Brain microvascular endothelial cell (primary cell): Measurements from ENCODE around the gene PRAC1.

Experiments used
- DNase-seq: peaks from one replicate; pipeline ENCODE4 v3.0.0-alpha.2; 2020
- H3K27ac ChIP-seq: fragments of 250-450 bp; sonication (Bioruptor Pico); 2 replicates; pipeline ENCODE4 v1.5.1; 2020; ENCODE audit warnings: mild to moderate bottlenecking, moderate library complexity
- H3K27me3 ChIP-seq: fragments of 250-450 bp; sonication (Bioruptor Pico); replicated peaks from 2 replicates; pipeline ENCODE4 v1.5.1; 2020; ENCODE audit warnings: mild to moderate bottlenecking
- H3K36me3 ChIP-seq: fragments of 250-450 bp; sonication (Bioruptor Pico); replicated peaks from 2 replicates; pipeline ENCODE4 v1.5.1; 2020; ENCODE audit warnings: mild to moderate bottlenecking
- H3K4me3 ChIP-seq: 2 replicates; pipeline ENCODE4 v1.5.1; 2011; ENCODE audit warnings: low read depth, mild to moderate bottlenecking, control low read depth, low read length, moderate library complexity
- in situ Hi-C: cut with HindIII; loops from 2 replicates; pipeline ENCODE4 v1.10.0; 2017; ENCODE audit warnings: low sequenced_read_pairs, low pct_ligation_motif_present
- TF ChIP-seq, protein P1 (sequence below): IDR thresholded peaks from 2 replicates; pipeline ENCODE4 v1.5.1; 2011; ENCODE audit warnings: low read depth, mild to moderate bottlenecking, moderate library complexity, low read length, control low read depth, inconsistent platforms; ENCODE audit errors: missing control alignments

The PRAC1 gene

DNA sequence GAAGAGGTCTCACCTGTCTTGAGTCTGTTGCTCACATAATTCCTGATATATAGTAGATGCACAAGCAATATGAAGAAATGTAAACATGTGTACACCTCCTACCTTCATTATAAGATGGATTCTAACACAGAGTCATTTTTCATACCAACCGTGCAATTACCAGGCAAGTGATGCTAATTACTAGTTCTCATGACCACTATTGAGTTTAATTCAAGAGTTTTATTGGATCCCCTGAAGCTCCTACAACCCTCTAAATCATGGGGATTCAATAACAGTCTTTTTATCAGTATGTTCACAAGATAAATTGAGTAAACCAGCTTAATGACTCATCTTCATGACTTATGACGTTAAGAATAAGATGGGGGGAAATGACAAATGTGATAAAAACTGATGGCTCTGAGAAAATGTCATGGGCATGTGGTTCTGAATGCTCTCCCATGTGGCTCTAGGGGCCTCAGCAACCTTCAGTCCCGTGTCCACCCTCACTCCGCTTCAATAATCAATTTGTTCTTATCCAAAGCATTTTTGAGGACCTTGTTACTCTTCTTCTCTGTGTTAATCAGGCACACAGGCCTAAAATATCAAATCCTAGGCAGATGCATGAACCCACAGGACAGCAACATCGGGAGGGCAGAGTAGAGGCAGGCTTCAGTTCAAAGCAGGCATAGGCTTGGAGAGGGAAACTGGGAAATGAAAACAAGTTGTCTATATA is 42.8 kb downstream of the PRAC1 start:
- Histone ChIP-seq H3K27me3 (peaks cover 6% of the 10 kb centered on the region), H3K4me3 (no peak overlapping the region), H3K27ac (no peak overlapping the region), H3K36me3 (no peaks in the 10 kb centered on the region)
- in situ Hi-C loops = no loop called here
- DNase-seq = no peak
- TF ChIP-seq, protein P1, sequence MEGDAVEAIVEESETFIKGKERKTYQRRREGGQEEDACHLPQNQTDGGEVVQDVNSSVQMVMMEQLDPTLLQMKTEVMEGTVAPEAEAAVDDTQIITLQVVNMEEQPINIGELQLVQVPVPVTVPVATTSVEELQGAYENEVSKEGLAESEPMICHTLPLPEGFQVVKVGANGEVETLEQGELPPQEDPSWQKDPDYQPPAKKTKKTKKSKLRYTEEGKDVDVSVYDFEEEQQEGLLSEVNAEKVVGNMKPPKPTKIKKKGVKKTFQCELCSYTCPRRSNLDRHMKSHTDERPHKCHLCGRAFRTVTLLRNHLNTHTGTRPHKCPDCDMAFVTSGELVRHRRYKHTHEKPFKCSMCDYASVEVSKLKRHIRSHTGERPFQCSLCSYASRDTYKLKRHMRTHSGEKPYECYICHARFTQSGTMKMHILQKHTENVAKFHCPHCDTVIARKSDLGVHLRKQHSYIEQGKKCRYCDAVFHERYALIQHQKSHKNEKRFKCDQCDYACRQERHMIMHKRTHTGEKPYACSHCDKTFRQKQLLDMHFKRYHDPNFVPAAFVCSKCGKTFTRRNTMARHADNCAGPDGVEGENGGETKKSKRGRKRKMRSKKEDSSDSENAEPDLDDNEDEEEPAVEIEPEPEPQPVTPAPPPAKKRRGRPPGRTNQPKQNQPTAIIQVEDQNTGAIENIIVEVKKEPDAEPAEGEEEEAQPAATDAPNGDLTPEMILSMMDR = no peak

DNA sequence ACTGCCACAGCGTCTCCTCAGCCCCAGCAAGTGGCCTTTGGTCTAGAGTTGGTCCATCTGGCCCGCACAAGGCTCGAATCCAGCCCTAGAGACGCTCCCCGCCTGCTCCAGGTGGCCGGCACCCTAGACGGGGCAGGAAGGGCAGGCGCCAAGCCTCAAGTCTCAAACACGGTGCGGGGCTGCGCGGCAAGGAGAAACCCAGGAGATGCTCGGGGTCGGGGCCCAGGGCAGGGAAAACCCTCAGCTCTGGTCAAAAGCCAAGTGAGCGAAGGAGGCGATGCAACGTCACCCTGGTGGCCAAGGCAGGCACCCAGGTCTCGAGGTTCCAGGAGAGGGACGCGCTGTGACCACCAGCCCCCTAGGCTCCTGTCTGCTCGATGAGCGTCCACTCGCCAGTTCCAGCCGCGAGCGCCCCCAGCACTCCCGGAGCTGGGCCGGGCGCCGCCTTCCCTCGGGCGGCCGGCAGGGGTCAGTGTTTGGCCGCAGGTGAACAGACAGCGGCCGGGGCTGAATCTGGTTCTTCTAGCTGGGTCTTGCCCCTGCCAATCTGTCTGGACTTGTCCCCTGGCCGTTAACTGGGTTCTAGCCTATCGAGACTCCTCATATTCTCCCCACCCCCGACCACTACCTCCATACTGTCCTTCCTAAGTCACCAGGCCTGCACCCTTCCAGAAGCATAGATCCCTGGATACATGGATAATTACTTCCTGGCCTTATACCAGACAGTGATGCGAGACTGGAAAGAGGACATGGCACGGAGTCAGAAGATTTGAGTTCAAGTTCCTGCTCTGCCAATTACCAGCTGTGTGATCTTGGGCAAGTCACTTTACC is 44.0 kb downstream of the PRAC1 start:
- no peak overlapping the region for H3K27ac ChIP-seq
- peak; percentile 19 for DNase-seq
- no peaks in the 10 kb centered on the region for H3K36me3 ChIP-seq
- in situ Hi-C loops = no loop called here
- peaks cover 6% of the 10 kb centered on the region for H3K27me3 ChIP-seq
- no peak overlapping the region for H3K4me3 ChIP-seq
- TF ChIP-seq, protein P1 = peak; percentile 77

- TF ChIP-seq, protein P1 = no peak
- peaks cover 6% of the 10 kb centered on the region for H3K27me3 ChIP-seq
- DNase-seq = no peak
- H3K27ac ChIP-seq = no peak overlapping the region
- H3K4me3 ChIP-seq = no peak overlapping the region
- in situ Hi-C loops = no loop called here
- H3K36me3 ChIP-seq = no peaks in the 10 kb centered on the region
These were observed 45.3 kb downstream of the PRAC1 start for GRCh38 chr17:48676963-48677558.

GRCh38 chr17:48672340-48672739 is 50.0 kb downstream of the PRAC1 start:
- H3K27me3 ChIP-seq = no peaks in the 10 kb centered on the region
- no peaks in the 10 kb centered on the region for H3K36me3 ChIP-seq
- TF ChIP-seq, protein P1 = no peak
- in situ Hi-C loops = no loop called here
- H3K27ac ChIP-seq = no peak overlapping the region
- no peak overlapping the region for H3K4me3 ChIP-seq
- no peak for DNase-seq
